ENCODE data around the gene VPS26A.
"Not testable (repeated sequence)": the region's sequence is repeated elsewhere in the genome, so short reads cannot be mapped to it uniquely, and the experiment has no call there.

Gene VPS26A

DNA sequence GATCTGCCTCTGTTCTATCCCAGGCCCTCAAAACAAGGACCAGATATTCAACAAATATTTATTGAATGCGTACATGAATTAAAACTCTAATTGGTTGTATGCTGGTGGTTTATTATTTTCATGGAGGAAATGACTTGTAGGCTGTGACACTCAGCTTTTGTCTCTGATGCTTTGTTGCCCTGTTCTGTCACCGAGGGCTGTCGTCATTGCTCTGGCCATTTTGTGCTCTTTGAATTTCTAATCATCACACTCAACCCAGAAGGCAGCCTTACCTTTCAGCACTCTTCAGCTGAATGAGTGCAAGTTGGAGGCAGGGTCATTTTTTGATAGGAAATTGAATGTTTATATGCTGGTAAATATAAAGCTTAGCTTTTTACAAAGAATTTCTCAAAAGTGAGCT, 21.5 kb upstream of the VPS26A start:
- no peak for DNase-seq (ENCODE audit: low read depth in 3 of 3)

GRCh38 chr10:69103784-69104183, 20.2 kb upstream of the VPS26A start:
- no peak for DNase-seq (ENCODE audit: low read depth in 3 of 3)

DNA sequence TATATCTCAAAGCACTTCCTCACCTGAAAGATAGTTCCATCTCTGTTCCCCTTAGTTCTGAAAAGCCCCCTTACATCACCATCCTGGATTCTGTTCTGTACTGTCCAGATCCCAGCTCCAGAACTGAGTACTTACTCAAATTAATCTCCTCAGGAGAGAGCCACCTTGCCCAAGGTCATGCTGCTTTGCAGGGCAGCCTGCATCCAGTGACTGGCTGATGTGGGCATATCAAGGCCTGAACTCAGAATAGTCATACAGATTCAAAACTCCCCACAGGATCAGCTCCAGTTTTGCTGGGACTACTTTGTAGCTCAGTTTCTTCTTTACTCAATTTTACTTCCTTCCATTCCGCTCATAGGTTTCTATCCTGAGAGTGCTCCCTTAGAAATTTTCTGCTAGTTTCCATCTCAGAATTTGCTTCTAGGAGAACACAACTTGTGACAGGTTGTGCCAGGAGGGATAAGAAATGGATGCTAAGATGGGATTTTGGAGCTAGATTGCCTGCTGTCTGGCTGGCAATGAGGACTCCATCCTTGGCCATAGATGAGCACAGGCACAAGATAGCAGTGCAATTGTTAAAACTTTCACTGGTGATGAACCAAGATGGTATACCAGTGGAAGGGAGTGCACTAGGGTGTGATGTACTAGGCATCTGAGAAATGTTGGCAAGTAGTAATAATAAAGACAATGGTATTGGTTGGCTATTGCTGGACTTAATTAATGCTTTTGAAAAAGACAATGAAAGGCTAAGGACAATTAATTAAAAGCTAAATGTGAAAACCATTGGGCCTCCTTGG, 18.8 kb upstream of the VPS26A start:
- no peak for DNase-seq (ENCODE audit: low read depth in 3 of 3)

DNA sequence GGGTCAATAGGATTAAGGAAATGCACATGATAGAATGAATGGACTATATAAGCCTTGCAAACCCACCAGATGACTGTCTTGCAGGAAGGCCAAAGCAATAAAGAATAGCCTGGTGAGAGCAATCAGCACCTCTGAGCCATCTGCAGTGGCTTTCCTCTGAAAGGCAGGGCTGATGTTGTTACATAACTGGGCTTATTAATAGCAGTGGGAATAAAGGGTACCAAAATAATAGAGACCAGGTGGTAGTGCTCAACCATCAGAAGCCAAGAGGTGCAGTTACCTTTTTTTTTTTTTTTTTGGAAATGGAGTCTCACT, 16.8 kb upstream of the VPS26A start:
- DNase-seq (ENCODE audit: low read depth in 3 of 3): no peak

DNA sequence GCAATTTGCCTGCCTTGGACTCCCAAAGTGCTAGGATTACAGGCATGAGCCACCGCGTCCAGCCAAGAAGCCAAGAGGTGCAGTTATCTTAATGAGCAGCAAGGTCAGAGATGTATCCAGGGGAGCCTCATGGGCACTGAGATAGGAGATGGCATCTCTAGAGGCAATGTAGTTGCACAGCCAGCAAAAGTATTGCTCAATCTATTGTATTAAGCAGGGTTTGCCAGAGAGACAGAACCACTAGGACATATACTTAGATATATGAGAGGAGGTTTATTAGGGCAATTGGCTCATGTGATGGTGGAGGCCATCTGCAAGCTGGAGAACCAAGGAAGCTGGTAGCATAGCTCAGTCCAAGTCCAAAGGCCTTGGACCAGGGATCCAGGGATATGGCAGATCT, 16.3 kb upstream of the VPS26A start:
- DNase-seq (ENCODE audit: low read depth in 3 of 3): no peak

- no peak for DNase-seq (ENCODE audit: low read depth in 3 of 3)
Observed at GRCh38 chr10:69119896-69120295, 4.1 kb upstream of the VPS26A start.

- DNase-seq (ENCODE audit: low read depth in 3 of 3): no peak
Observed at GRCh38 chr10:69123306-69123746, 652 bp upstream of the VPS26A start.

DNA sequence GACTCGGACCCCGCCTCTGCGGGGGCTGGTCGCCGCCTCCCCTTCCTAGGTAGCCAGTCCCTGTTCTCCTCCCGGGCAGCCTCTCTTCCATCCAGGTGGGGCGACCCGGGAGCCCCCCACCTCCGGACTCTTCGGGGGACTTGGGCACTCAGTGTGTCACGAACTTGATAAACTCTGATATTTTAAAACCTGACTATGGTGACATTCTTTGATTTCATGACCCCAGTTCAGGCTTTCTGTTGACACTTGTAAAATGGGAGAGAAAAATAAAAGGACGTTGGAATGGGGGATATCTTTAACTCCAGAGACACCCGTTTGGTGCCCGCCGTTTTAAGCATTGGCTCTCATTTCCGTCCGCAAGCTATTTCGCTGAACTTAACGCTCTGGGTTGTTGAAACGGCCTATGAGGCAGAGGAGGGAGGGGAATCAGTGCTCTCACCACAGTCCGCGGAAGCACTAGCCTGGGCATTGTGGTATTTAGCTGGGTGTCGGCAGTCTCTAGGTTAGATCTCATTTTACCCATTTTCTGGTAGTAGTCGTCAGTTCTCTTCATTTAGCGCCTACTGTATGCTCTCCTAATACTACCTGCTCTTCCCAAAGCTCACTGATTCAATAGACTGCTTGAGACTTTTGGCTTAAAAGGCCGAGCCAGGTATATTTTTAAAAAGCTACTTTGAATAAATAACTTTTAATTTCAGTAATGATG, 738 bp downstream of the VPS26A start:
- peak in 2 of 3 donors; percentile 11 to 41 for DNase-seq (ENCODE audit: low read depth in 3 of 3)

- DNase-seq (ENCODE audit: low read depth in 3 of 3): no peak
Observed at GRCh38 chr10:69125554-69125953, 1.6 kb downstream of the VPS26A start.

DNA sequence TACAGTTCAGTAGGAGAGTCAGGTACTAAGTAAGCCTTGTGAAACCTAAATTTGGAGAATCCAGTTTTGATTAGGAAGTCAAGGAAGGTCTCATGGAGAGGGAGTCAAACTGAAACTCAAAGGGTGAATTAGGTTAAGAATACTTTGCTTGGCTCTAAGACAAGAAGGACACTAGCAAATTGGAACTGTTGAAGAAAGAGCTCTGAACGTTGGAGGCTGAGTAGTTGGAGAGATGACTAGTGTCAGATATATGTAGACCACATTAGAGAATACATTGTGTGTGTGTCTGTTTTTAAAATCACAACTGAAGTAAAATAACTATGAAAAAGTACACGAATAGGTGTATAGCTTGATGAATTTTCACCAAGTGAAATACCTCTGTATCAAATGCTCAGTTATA, 6.3 kb downstream of the VPS26A start:
- no peak for DNase-seq (ENCODE audit: low read depth in 3 of 3)

GRCh38 chr10:69139961-69140360, 16.0 kb downstream of the VPS26A start:
- no peak for DNase-seq (ENCODE audit: low read depth in 3 of 3)

GRCh38 chr10:69141304-69141703, 17.3 kb downstream of the VPS26A start:
- DNase-seq (ENCODE audit: low read depth in 3 of 3): no peak

DNA sequence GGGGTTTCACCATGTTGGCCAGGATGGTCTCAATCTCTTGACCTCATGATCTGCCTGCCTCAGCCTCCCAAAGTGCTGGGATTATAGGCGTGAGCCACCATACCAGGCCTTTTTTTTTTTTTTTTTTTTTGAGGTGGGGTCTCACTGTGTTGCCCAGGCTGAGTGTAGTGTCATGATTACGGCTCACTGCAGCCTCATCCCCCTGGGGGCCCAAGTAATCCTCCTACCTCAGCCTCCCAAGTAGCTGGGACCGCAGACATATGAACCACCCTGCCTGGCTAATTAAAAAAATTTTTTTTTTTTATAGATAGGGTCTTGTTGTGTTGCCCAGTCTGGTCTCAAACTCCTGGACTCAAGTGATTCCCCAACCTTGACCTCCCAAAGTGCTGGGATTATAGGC, 18.1 kb downstream of the VPS26A start:
- DNase-seq (ENCODE audit: low read depth in 3 of 3): not testable (repeated sequence)

GRCh38 chr10:69142983-69143382, 19.0 kb downstream of the VPS26A start:
- no peak for DNase-seq (ENCODE audit: low read depth in 3 of 3)

DNA sequence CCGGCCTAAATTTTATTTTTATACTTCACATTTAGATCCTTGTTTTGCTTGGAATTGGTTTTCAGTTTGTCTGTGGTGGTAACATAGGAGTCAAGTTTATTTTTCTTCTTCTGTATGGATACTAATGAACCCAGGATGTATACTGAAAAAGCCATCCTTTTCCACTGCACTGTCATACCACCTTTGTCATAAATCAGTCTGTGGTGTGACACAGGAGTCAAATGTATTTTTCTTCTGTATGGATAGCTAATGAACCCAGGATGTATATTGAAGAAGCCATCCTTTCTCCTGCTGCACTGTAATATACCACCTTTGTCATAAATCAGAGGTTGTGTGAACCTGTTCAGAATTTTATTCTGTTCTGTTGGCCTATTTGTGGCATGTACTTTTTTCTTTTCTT, 21.4 kb downstream of the VPS26A start:
- no peak for DNase-seq (ENCODE audit: low read depth in 3 of 3)

DNA sequence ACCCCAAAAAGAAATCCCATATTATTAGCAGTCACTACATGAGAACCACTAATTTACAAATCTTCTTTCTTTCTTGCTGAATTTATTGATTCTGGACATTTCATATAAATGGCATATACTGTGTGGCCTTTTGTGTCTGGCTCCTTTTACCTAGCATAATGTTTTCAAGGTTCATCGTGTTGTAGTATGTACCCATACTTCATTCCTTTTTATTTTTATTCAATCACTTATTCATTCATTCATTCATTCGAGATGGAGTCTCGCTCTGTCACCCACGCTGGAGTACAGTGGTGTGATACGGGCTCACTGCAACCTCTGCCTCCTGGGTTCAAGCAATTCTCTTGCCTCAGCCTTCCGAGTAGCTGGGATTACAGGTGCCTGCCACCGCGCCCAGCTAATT, 21.9 kb downstream of the VPS26A start:
- no peak for DNase-seq (ENCODE audit: low read depth in 3 of 3)

DNA sequence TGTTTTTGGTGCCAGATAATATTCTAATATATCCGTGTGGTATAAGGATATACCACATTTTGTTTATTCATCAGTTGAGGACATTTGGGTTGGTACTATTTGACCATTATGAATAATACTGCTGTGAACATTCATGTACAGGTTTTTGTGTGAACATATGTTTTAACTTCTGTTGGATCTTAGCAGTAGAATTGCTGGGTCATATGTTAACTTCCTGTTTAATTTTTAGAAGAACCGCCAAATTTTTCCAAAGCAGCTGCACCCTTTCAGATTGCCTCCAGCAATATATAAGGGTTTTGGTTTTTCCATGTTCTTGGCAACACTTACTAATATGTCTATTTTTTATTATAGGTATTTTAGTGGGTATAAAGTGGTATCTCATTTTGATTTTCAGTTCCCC, 22.8 kb downstream of the VPS26A start:
- DNase-seq (ENCODE audit: low read depth in 3 of 3): no peak

DNA sequence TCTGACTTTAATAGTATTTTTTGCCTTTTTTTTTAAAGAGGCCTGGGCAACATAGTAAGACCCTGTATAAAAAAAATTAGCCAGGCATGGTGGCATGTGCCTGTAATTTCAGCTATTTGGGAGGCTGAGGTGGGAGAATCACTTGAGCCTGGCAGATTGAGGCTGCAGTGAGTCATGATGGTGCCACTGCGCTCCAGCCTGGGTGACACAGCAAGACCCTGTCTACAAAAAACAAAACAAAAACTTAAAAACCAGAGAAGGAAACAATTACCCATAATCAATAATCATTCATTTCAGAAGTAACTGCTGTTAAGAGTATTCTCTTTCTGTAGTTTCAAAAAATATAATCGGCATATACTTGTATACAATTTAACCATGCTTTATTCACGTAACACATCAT, 28.0 kb downstream of the VPS26A start:
- peak in 1 of 3 donors; percentile 4 for DNase-seq (ENCODE audit: low read depth in 3 of 3)

- no peak for DNase-seq (ENCODE audit: low read depth in 3 of 3)
Observed at GRCh38 chr10:69153227-69153626, 29.2 kb downstream of the VPS26A start.

GRCh38 chr10:69160809-69161241, 36.8 kb downstream of the VPS26A start:
- no peak for DNase-seq (ENCODE audit: low read depth in 3 of 3)

- DNase-seq (ENCODE audit: low read depth in 3 of 3): no peak
Observed at GRCh38 chr10:69168493-69168892, 44.5 kb downstream of the VPS26A start.

GRCh38 chr10:69172241-69172982, 48.4 kb downstream of the VPS26A start:
- no peak for DNase-seq (ENCODE audit: low read depth in 3 of 3)

DNA sequence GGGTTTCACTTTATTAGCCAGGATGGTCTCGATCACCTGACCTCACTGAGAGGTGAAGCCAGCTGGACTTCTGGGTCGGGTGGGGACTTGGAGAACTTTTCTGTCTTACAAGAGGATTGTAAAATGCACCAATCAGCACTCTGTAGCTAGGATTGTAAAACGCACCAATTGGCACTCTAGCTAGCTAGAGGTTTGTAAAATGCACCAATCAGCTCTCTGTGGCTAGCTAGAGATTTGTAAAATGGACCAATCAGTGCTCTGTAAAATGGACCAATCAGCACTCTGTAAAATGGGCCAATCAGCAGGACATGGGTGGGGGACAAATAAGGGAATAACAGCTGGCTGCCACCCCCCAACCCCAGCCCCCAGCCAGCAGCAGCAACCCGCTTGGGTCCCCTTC, 51.3 kb downstream of the VPS26A start:
- DNase-seq (ENCODE audit: low read depth in 3 of 3): not testable (repeated sequence)

Measured in stimulated activated CD4-positive, alpha-beta T cell treated with anti-CD3 and anti-CD28 coated beads, TNF-alpha, amount 100 ng/mL, for 48 hours (primary cell).